H9 (cell line): ENCODE measurements around the gene IGDCC3. TPM values are rescaled to one million over a fixed set of nuclear protein-coding genes. Genes with fewer than 3 reads are reported as not detected.
A peak's percentile ranks its signal among the peaks of the same experiment; 100 is the strongest.

Source experiments
- DNase-seq: peaks from one replicate; pipeline ENCODE4 v3.0.0-alpha.2; 2017
- H2AFZ ChIP-seq: one replicate; pipeline ENCODE4 v1.6.1; 2013; ENCODE audit warnings: mild to moderate bottlenecking, low read length, control low read depth, moderate library complexity
- H2AK5ac ChIP-seq: 2 replicates; pipeline ENCODE4 v1.6.1; 2013; ENCODE audit warnings: low read length, control low read depth, mixed read lengths; ENCODE audit not compliant: insufficient read length
- H2BK120ac ChIP-seq: one replicate; pipeline ENCODE4 v1.6.1; 2013; ENCODE audit warnings: low read depth, mild to moderate bottlenecking, low read length, control low read depth, inconsistent platforms; ENCODE audit not compliant: poor library complexity, severe bottlenecking
- H2BK12ac ChIP-seq: 2 replicates; pipeline ENCODE4 v1.6.1; 2013; ENCODE audit warnings: low read length, control low read depth, mixed read lengths, low read depth; ENCODE audit not compliant: insufficient read length
- H2BK15ac ChIP-seq: 2 replicates; pipeline ENCODE4 v1.6.1; 2013; ENCODE audit warnings: low read depth, low read length, control low read depth
- H2BK20ac ChIP-seq: one replicate; pipeline ENCODE4 v1.6.1; 2013; ENCODE audit warnings: low read depth, mild to moderate bottlenecking, low read length, control low read depth, inconsistent platforms; ENCODE audit not compliant: poor library complexity, severe bottlenecking
- H2BK5ac ChIP-seq: 2 replicates; pipeline ENCODE4 v1.6.1; 2013; ENCODE audit warnings: low read length, control low read depth, mixed read lengths; ENCODE audit not compliant: insufficient read length
- H3K14ac ChIP-seq: 2 replicates; pipeline ENCODE4 v1.6.1; 2013; ENCODE audit warnings: low read length, control low read depth; ENCODE audit not compliant: insufficient read depth
- H3K18ac ChIP-seq: 2 replicates; pipeline ENCODE4 v1.6.1; 2013; ENCODE audit warnings: low read depth, mild to moderate bottlenecking, mixed read lengths, low read length, control low read depth; ENCODE audit not compliant: insufficient read length
- H3K23ac ChIP-seq: 2 replicates; pipeline ENCODE4 v1.6.1; 2013; ENCODE audit warnings: low read length, control low read depth, mixed read lengths, low read depth; ENCODE audit not compliant: insufficient read length
- H3K23me2 ChIP-seq: 2 replicates; pipeline ENCODE4 v1.6.1; 2013; ENCODE audit warnings: low read depth, mild to moderate bottlenecking, mixed read lengths, low read length, control low read depth; ENCODE audit not compliant: insufficient read length, poor library complexity, severe bottlenecking
- H3K27ac ChIP-seq: 2 replicates; pipeline ENCODE4 v1.5.1; 2013; ENCODE audit warnings: low read length, control low read depth, mixed read lengths, low read depth; ENCODE audit not compliant: insufficient read length
- H3K27me3 ChIP-seq: 2 replicates; pipeline ENCODE4 v1.6.1; 2013; ENCODE audit warnings: low read length, control low read depth, inconsistent platforms; ENCODE audit not compliant: insufficient read depth
- H3K4ac ChIP-seq: 2 replicates; pipeline ENCODE4 v1.6.1; 2013; ENCODE audit warnings: low read depth, mild to moderate bottlenecking, control low read depth, inconsistent platforms, low read length, moderate library complexity
- H3K4me1 ChIP-seq: 2 replicates; pipeline ENCODE4 v1.6.1; 2013; ENCODE audit warnings: low read length, control low read depth, inconsistent platforms; ENCODE audit not compliant: insufficient read depth
- H3K4me2 ChIP-seq: 2 replicates; pipeline ENCODE4 v1.6.1; 2013; ENCODE audit warnings: low read length, control low read depth, mixed read lengths; ENCODE audit not compliant: insufficient read length, insufficient read depth
- H3K56ac ChIP-seq: 2 replicates; pipeline ENCODE4 v1.6.1; 2013; ENCODE audit warnings: low read depth, mild to moderate bottlenecking, mixed read lengths, low read length, control low read depth; ENCODE audit not compliant: insufficient read length
- H3K79me1 ChIP-seq: 2 replicates; pipeline ENCODE4 v1.6.1; 2013; ENCODE audit warnings: low read depth, mild to moderate bottlenecking, moderate library complexity, low read length, control low read depth, inconsistent platforms; ENCODE audit not compliant: insufficient read depth, poor library complexity, severe bottlenecking
- H3K79me2 ChIP-seq: 2 replicates; pipeline ENCODE4 v1.6.1; 2013; ENCODE audit warnings: low read length, control low read depth, inconsistent platforms; ENCODE audit not compliant: insufficient read depth
- H3K9ac ChIP-seq: 2 replicates; pipeline ENCODE4 v1.6.1; 2013; ENCODE audit warnings: low read length, control low read depth, mixed read lengths; ENCODE audit not compliant: insufficient read length; ENCODE audit errors: extremely low read depth
- H3K9me3 ChIP-seq: one replicate; pipeline ENCODE4 v1.6.1; 2013; ENCODE audit warnings: low read depth, low read length, inconsistent platforms; ENCODE audit not compliant: control insufficient read depth
- H3T11ph ChIP-seq: one replicate; pipeline ENCODE4 v1.6.1; 2013; ENCODE audit warnings: mild to moderate bottlenecking, low read length, control low read depth, inconsistent platforms
- H4K20me1 ChIP-seq: one replicate; pipeline ENCODE4 v1.6.1; 2013; ENCODE audit not compliant: control insufficient read depth, insufficient read length, insufficient read depth
- H4K5ac ChIP-seq: 2 replicates; pipeline ENCODE4 v1.6.1; 2013; ENCODE audit warnings: low read depth, mild to moderate bottlenecking, mixed read lengths, low read length, control low read depth; ENCODE audit not compliant: insufficient read length
- H4K8ac ChIP-seq: replicated peaks from 2 replicates; pipeline ENCODE4 v1.6.1; 2013; ENCODE audit warnings: low read length, control low read depth, mixed read lengths, low read depth; ENCODE audit not compliant: insufficient read length
- H4K91ac ChIP-seq: 2 replicates; pipeline ENCODE4 v1.6.1; 2013; ENCODE audit warnings: low read depth, mild to moderate bottlenecking, moderate library complexity, mixed read lengths, low read length, control low read depth; ENCODE audit not compliant: insufficient read length
- H3K27ac Mint-ChIP-seq, 3 experiments: 2 replicates in 2 of 3; 3 replicates in 1 of 3; pipeline ENCODE4 v1.8.0; 2020 to 2021; ENCODE audit warnings: mixed read lengths in 3 of 3, mild to moderate bottlenecking in 1 of 3, moderate library complexity in 1 of 3
- H3K27me3 Mint-ChIP-seq: 2 replicates; pipeline ENCODE4 v1.8.0; 2021; ENCODE audit warnings: low read depth, mild to moderate bottlenecking, moderate library complexity, mixed read lengths
- H3K36me3 Mint-ChIP-seq, 3 experiments: 2 replicates in 2 of 3; 3 replicates in 1 of 3; pipeline ENCODE4 v1.8.0; 2020 to 2021; ENCODE audit warnings: low read depth in 3 of 3, mixed read lengths in 3 of 3; ENCODE audit not compliant: insufficient read depth in 1 of 3
- H3K4me1 Mint-ChIP-seq, 2 experiments: 2 replicates each; pipeline ENCODE4 v1.8.0; 2020; ENCODE audit warnings: mixed read lengths in 2 of 2
- H3K4me3 Mint-ChIP-seq, 2 experiments: 2 replicates in 1 of 2; 3 replicates in 1 of 2; pipeline ENCODE4 v1.8.0; 2020 to 2021; ENCODE audit warnings: mild to moderate bottlenecking in 2 of 2, mixed read lengths in 2 of 2, moderate library complexity in 1 of 2
- H3K9me3 Mint-ChIP-seq, 2 experiments: 2 replicates in 1 of 2; 3 replicates in 1 of 2; pipeline ENCODE4 v1.8.0; 2020; ENCODE audit warnings: mild to moderate bottlenecking in 2 of 2, mixed read lengths in 2 of 2, moderate library complexity in 1 of 2
- CTCF ChIP-seq: fragments of 200-600 bp; sonication (generic); conservative IDR thresholded peaks from 3 replicates; pipeline ENCODE4 v1.8.0; 2021; ENCODE audit warnings: antibody characterized with exemption, mild to moderate bottlenecking
- WGBS: extraction: QIAGEN DNeasy Blood & Tissue Kit; methylation state at CpG from one replicate; pipeline ENCODE4 v1.1.7; 2013; ENCODE audit warnings: missing lambda C conversion rate, low lambda C conversion rate, mixed read lengths; ENCODE audit not compliant: insufficient read length; ENCODE audit errors: extremely low coverage; 5-methylcytosine and 5-hydroxymethylcytosine counted together
- total RNA-seq: library from RNA; stranded (reverse); gene quantifications from 2 replicates; pipeline ENCODE4 v1.2.1, GENCODE V29; 2021

IGDCC3 gene
- total RNA-seq, 1 experiment from 2014 or later, result 18.9 TPM

- Histone ChIP-seq H2BK20ac (no peak overlapping the region), H2BK120ac (no peak overlapping the region), H3T11ph (no peak overlapping the region), H3K18ac (peak overlapping the region; percentile 14), H3K23me2 (peaks cover 11% of the 10 kb centered on the region), H3K9me3 (no peaks in the 10 kb centered on the region), H3K9ac (peak overlapping the region; percentile 11), H3K4me2 (peak overlapping the region; percentile 76), H4K20me1 (no peaks in the 10 kb centered on the region), H3K79me2 (no peaks in the 10 kb centered on the region), H3K27me3 (peaks cover 18% of the 10 kb centered on the region; the same call in 1 of the 2 replicates), H2AFZ (no peak overlapping the region), H3K23ac (no peak overlapping the region), H3K4me1 (peaks cover 3% of the 10 kb centered on the region; the same call in 1 of the 2 replicates), H2AK5ac (no peak overlapping the region), H2BK12ac (no peak overlapping the region), H3K27ac (no peak overlapping the region), H4K5ac (no peak overlapping the region), H2BK15ac (no peak overlapping the region), H4K91ac (no peak overlapping the region), H2BK5ac (no peak overlapping the region), H3K79me1 (no peaks in the 10 kb centered on the region), H4K8ac (no peak overlapping the region), H3K4ac (no peak overlapping the region), H3K56ac (no peak overlapping the region), H3K14ac (peak overlapping the region; percentile 33; the same call in 1 of the 2 replicates)
- peaks cover 9 to 30% of the 10 kb centered on the region in 2 experiments for H3K4me1 Mint-ChIP-seq
- TF ChIP-seq CTCF, result no peak
- H3K27me3 Mint-ChIP-seq, result peaks cover 12% of the 10 kb centered on the region
- peak overlapping the region in 1 of 2 experiments; percentile 56; a peak in 2 of 5 replicates for H3K4me3 Mint-ChIP-seq
- no peak for DNase-seq
- H3K9me3 Mint-ChIP-seq, result no peaks in the 10 kb centered on the region
- peaks cover 22 to 41% (median 29%) of the 10 kb centered on the region in 3 experiments; a peak in 6 of 7 replicates for H3K36me3 Mint-ChIP-seq
- no peak overlapping the region; a peak in 1 of 7 replicates for H3K27ac Mint-ChIP-seq
- no CpG with 5 or more reads among the region's 34 CpGs for WGBS
Observed at GRCh38 chr15:65396283-65396964, 18.6 kb upstream of the IGDCC3 start.
